Activated CD4-positive, alpha-beta T cell treated with anti-CD3 and anti-CD28 coated beads, Interleukin-2, amount 50 U/mL, for 4 hours (primary cell): ENCODE results near the gene ZNRF3.

Experiments
- DNase-seq, 2 experiments: peaks; one replicate each; pipeline ENCODE4 v3.0.0-alpha.2; 2020

The ZNRF3 gene

GRCh38 chr22:29098296-29098695 is 214.9 kb downstream of the ZNRF3 start:
- DNase-seq = no peak

DNA sequence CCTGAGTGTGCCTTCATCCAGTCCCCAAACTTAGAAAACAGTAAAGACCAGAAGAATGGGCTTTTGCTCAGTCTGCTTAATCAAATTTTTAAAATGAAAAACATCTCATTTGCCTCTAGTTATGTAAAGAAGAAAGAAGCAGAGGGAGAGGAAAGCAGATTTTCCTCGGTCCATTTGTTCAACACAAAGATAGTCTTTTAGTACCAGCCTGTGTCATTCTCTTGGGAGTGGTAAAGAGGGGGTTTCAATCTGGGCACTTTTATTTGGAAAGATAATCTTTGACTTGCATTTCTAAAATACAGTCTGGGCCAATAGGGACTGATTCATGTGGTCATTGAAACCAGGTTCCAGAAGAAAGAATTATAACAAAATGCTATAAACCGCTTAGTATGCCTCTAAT is 218.9 kb downstream of the ZNRF3 start:
- no peak for DNase-seq

- DNase-seq = no peak
These were observed 219.7 kb downstream of the ZNRF3 start for GRCh38 chr22:29103121-29103520.

DNA sequence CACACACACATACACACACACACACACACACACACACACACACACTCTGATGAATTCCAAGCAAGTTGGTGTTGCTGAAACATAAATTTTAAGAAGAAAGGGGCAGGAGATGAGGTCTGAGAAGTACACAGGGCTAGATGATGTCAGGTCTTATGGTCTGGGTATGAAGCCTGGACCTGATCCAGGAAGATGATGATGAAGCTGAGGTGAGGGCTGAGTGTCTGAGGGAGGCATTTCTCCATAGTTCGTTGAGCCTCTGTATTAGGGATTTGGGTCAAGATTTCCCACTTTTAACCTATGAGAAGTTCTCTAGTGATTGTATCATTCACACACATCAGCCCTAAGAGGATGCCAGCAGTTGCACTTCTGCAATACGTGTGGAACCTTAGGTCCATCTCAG is 222.1 kb downstream of the ZNRF3 start:
- DNase-seq = no peak

- no peak for DNase-seq
These were observed 223.5 kb downstream of the ZNRF3 start for GRCh38 chr22:29106839-29107238.
